Measurements from ENCODE around the gene S1PR1. TPM values are rescaled to one million over a fixed set of nuclear protein-coding genes. Genes with fewer than 3 reads are reported as not detected.
"Not testable (repeated sequence)": the region's sequence is repeated elsewhere in the genome, so short reads cannot be mapped to it uniquely, and the experiment has no call there.

Gene S1PR1
- 1.9 and 18.3 TPM in 2 replicates for total RNA-seq (ENCODE audit: low replicate concordance)
- long read RNA-seq: 0 reads

DNA sequence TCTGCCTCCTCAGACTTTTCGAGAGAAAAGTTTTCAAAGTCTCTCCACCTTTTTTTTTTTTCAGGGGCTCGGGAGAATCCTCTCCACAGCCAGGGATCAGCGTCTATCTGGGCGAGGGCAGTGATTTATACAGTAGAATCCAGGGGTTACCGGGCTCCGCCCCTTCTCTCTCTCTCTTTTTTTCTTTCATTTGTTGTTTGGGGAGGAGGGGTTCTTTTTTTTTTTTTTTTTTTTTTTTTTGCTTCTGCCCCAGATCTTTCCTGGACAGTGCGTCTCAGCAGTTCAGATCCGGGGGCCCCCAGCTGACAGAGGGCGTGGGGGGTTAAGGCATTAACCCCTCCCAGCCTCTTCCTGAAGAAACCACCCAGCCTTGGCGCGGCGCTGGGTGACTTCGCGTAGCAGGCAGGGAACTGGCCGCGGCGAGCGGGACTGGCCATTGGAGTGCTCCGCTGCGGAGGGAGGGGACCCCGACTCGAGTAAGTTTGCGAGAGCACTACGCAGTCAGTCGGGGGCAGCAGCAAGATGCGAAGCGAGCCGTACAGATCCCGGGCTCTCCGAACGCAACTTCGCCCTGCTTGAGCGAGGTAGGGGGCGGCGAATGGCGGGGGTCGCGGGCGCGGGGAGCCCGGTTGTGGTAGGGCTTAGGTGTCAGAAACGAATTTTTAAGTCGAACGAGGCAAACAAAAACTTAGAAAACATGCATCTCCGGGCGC, at the start of gene S1PR1:
Gene S1PR1, plus strand, starts transcription at position 504 of the 713 bp plus-strand sequence. CDS start 1,966 bp downstream, outside the sequence.
- H3K27ac Mint-ChIP-seq: peak within 1 kb of the TSS; percentile 23
- TF ChIP-seq CTCF (conservative IDR thresholded peaks at IDR 0.05): no peak
- H3K27me3 Mint-ChIP-seq: peaks cover 70% of the 10 kb centered on the region
- H3K4me1 Mint-ChIP-seq (ENCODE audit: unreplicated experiment): peaks cover 20% of the 10 kb centered on the region
- peaks cover 4% of the 10 kb centered on the region for H3K36me3 Mint-ChIP-seq
- peak; percentile 79 for DNase-seq (ENCODE audit: extremely low spot score, unreplicated experiment)
- no peaks in the 10 kb centered on the region for H3K9me3 Mint-ChIP-seq
- peak within 1 kb of the TSS; percentile 91 for H3K4me3 Mint-ChIP-seq

DNA sequence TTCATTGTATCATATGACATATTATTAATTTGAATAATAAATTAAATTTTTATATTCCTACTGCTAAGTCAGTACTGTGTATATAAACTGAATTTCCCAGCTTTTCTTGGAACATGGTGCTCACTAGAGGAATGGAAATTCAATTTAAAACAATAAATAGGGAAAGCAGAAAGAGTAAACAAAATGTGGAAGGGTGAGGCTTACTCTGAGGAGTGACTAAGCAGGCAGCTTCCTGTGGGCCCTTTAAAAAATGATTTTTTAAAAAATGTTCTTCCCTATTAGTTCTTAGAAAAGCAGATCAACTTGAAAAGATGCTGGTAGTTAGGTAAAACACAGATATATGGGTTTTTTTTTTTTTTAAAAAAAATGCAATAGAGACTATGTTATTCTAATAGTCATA, 49.5 kb upstream of the S1PR1 start:
- H3K4me1 Mint-ChIP-seq (ENCODE audit: unreplicated experiment): no peaks in the 10 kb centered on the region
- H3K27ac Mint-ChIP-seq: no peak overlapping the region
- H3K27me3 Mint-ChIP-seq: peaks cover 13% of the 10 kb centered on the region
- no peak for TF ChIP-seq CTCF (conservative IDR thresholded peaks at IDR 0.05)
- H3K9me3 Mint-ChIP-seq: no peaks in the 10 kb centered on the region
- H3K4me3 Mint-ChIP-seq: no peak overlapping the region
- no peak for DNase-seq (ENCODE audit: extremely low spot score, unreplicated experiment)
- no peaks in the 10 kb centered on the region for H3K36me3 Mint-ChIP-seq

GRCh38 chr1:101188331-101188730, 48.5 kb upstream of the S1PR1 start:
- H3K27me3 Mint-ChIP-seq: peaks cover 11% of the 10 kb centered on the region
- no peaks in the 10 kb centered on the region for H3K36me3 Mint-ChIP-seq
- H3K9me3 Mint-ChIP-seq: no peaks in the 10 kb centered on the region
- H3K27ac Mint-ChIP-seq: no peak overlapping the region
- DNase-seq (ENCODE audit: extremely low spot score, unreplicated experiment): no peak
- H3K4me3 Mint-ChIP-seq: no peak overlapping the region
- no peak for TF ChIP-seq CTCF (conservative IDR thresholded peaks at IDR 0.05)
- no peaks in the 10 kb centered on the region for H3K4me1 Mint-ChIP-seq (ENCODE audit: unreplicated experiment)

- not testable (repeated sequence) for H3K4me3 Mint-ChIP-seq; H3K27ac Mint-ChIP-seq; H3K4me1 Mint-ChIP-seq (ENCODE audit: unreplicated experiment); H3K36me3 Mint-ChIP-seq; DNase-seq (ENCODE audit: extremely low spot score, unreplicated experiment); H3K9me3 Mint-ChIP-seq; H3K27me3 Mint-ChIP-seq
Measured at GRCh38 chr1:101188968-101189367, 47.9 kb upstream of the S1PR1 start.

- Mint-ChIP-seq H3K27ac (no peak overlapping the region), H3K4me1 (ENCODE audit: unreplicated experiment) (no peaks in the 10 kb centered on the region), H3K9me3 (no peaks in the 10 kb centered on the region), H3K4me3 (no peak overlapping the region), H3K27me3 (peaks cover 6% of the 10 kb centered on the region), H3K36me3 (no peaks in the 10 kb centered on the region)
- no peak for DNase-seq (ENCODE audit: extremely low spot score, unreplicated experiment)
- TF ChIP-seq CTCF (conservative IDR thresholded peaks at IDR 0.05): no peak
Measured at GRCh38 chr1:101190441-101190840, 46.4 kb upstream of the S1PR1 start.

- DNase-seq (ENCODE audit: extremely low spot score, unreplicated experiment): no peak
- TF ChIP-seq CTCF (conservative IDR thresholded peaks at IDR 0.05): no peak
- Mint-ChIP-seq H3K27ac (no peak overlapping the region), H3K4me1 (ENCODE audit: unreplicated experiment) (no peaks in the 10 kb centered on the region), H3K36me3 (no peaks in the 10 kb centered on the region), H3K4me3 (no peak overlapping the region), H3K27me3 (peaks cover 6% of the 10 kb centered on the region), H3K9me3 (no peaks in the 10 kb centered on the region)
Measured at GRCh38 chr1:101191049-101191448, 45.8 kb upstream of the S1PR1 start.

Data from type B pancreatic cell (in vitro differentiated cells).